HEK293 (cell line): ENCODE measurements around the gene ZNF211.

Source experiments
- CTCF ChIA-PET: fragments of 350-600 bp; formaldehyde crosslinking; extraction: SDS; loops from one replicate; lab custom pipeline; 2021; ENCODE audit warnings: antibody characterized with exemption; lab: Yijun Ruan, JAX
- POLR2A ChIA-PET: fragments of 300-600 bp; formaldehyde crosslinking; extraction: SDS; loops from one replicate; lab custom pipeline; 2020; ENCODE audit warnings: antibody characterized with exemption, inconsistent platforms; lab: Yijun Ruan, JAX
- H3K27ac ChIP-seq: fragments of 200-500 bp; sonication (Bioruptor generic); 2 replicates; pipeline ENCODE4 v1.5.1; 2014; ENCODE audit warnings: low read depth, low read length, control low read depth, inconsistent platforms; ENCODE audit errors: extremely low read depth
- H3K36me3 ChIP-seq, 2 experiments: fragments of 200-500 bp in 1 of 2; sonication (Bioruptor generic) in 1 of 2; 1 replicate in 1 of 2; 2 replicates in 1 of 2; pipeline ENCODE4 v1.5.1; 2014 to 2017; ENCODE audit warnings: inconsistent platforms in 2 of 2, low read length in 2 of 2; ENCODE audit not compliant: control insufficient read depth in 2 of 2, insufficient read depth in 1 of 2
- H3K4me1 ChIP-seq: fragments of 200-500 bp; sonication (Bioruptor generic); 2 replicates; pipeline ENCODE4 v1.5.1; 2014; ENCODE audit warnings: mild to moderate bottlenecking, low read length, inconsistent platforms; ENCODE audit not compliant: control insufficient read depth, insufficient read depth
- H3K4me3 ChIP-seq: 2 replicates; pipeline ENCODE4 v1.5.1; 2011; ENCODE audit warnings: low read depth, mild to moderate bottlenecking, control low read depth, low read length, moderate library complexity
- H3K9me3 ChIP-seq: fragments of 200-500 bp; sonication (Bioruptor generic); 2 replicates; pipeline ENCODE4 v1.5.1; 2014; ENCODE audit warnings: low read depth, low read length, inconsistent platforms; ENCODE audit not compliant: control insufficient read depth, insufficient read depth
- GLIS2 ChIP-seq: fragments of 450-650 bp; formaldehyde crosslinking; IDR thresholded peaks from 2 replicates; pipeline ENCODE4 v1.5.1; 2016; ENCODE audit warnings: missing biosample characterization, missing genetic modification characterization
- HOXC10 ChIP-seq: sonication (generic); formaldehyde crosslinking; IDR thresholded peaks from 2 replicates; pipeline ENCODE4 v1.8.1; 2023; ENCODE audit warnings: mild to moderate bottlenecking, missing genetic modification reagents
- MEIS1 ChIP-seq: sonication (generic); formaldehyde crosslinking; IDR thresholded peaks from 2 replicates; pipeline ENCODE4 v1.8.1; 2022; ENCODE audit warnings: missing genetic modification reagents, mild to moderate bottlenecking, borderline replicate concordance
- MYNN ChIP-seq: fragments of 450-650 bp; formaldehyde crosslinking; IDR thresholded peaks from 2 replicates; pipeline ENCODE4 v1.5.1; 2016; ENCODE audit warnings: missing biosample characterization, missing genetic modification characterization, borderline replicate concordance
- TCF7L2 ChIP-seq: IDR thresholded peaks from 2 replicates; pipeline ENCODE4 v1.6.1; 2011; ENCODE audit warnings: low read depth, mild to moderate bottlenecking, inconsistent platforms, low read length, moderate library complexity, borderline replicate concordance
- TRIM28 ChIP-seq: IDR thresholded peaks from 2 replicates; pipeline ENCODE4 v1.6.1; 2011; ENCODE audit warnings: low read length, control low read depth, borderline replicate concordance
- YY1 ChIP-seq: fragments of 450-650 bp; formaldehyde crosslinking; IDR thresholded peaks from 2 replicates; pipeline ENCODE4 v1.5.1; 2018; ENCODE audit warnings: missing biosample characterization, missing genetic modification characterization
- ZBTB1 ChIP-seq: fragments of 450-650 bp; formaldehyde crosslinking; IDR thresholded peaks from 2 replicates; pipeline ENCODE4 v1.5.1; 2016; ENCODE audit warnings: missing biosample characterization, missing genetic modification characterization
- ZFP69B ChIP-seq: fragments of 450-650 bp; formaldehyde crosslinking; IDR thresholded peaks from 2 replicates; pipeline ENCODE4 v1.5.1; 2016; ENCODE audit warnings: missing biosample characterization, missing genetic modification characterization
- ZNF140 ChIP-seq: fragments of 450-650 bp; formaldehyde crosslinking; IDR thresholded peaks from 2 replicates; pipeline ENCODE4 v1.5.1; 2016; ENCODE audit warnings: missing biosample characterization, missing genetic modification characterization
- ZNF211 ChIP-seq: fragments of 450-650 bp; formaldehyde crosslinking; IDR thresholded peaks from 2 replicates; pipeline ENCODE4 v1.5.1; 2016; ENCODE audit warnings: low read depth, missing biosample characterization, missing genetic modification characterization
- ZNF24 ChIP-seq: fragments of 450-650 bp; formaldehyde crosslinking; IDR thresholded peaks from 2 replicates; pipeline ENCODE4 v1.5.1; 2016; ENCODE audit warnings: missing biosample characterization, missing genetic modification characterization
- ZNF266 ChIP-seq: fragments of 450-650 bp; formaldehyde crosslinking; IDR thresholded peaks from 2 replicates; pipeline ENCODE4 v1.5.1; 2016; ENCODE audit warnings: missing biosample characterization, missing genetic modification characterization, low read depth
- ZNF473 ChIP-seq: fragments of 450-650 bp; formaldehyde crosslinking; IDR thresholded peaks from 2 replicates; pipeline ENCODE4 v1.5.1; 2017; ENCODE audit warnings: missing biosample characterization, missing genetic modification characterization
- ZNF501 ChIP-seq: fragments of 450-650 bp; formaldehyde crosslinking; IDR thresholded peaks from 2 replicates; pipeline ENCODE4 v1.5.1; 2016; ENCODE audit warnings: missing biosample characterization, missing genetic modification characterization
- ZNF514 ChIP-seq: fragments of 450-650 bp; formaldehyde crosslinking; IDR thresholded peaks from 2 replicates; pipeline ENCODE4 v1.5.1; 2016; ENCODE audit warnings: missing biosample characterization, missing genetic modification characterization
- ZNF561 ChIP-seq: fragments of 450-650 bp; IDR thresholded peaks from 2 replicates; pipeline ENCODE4 v1.5.1; 2018; ENCODE audit warnings: missing biosample characterization, missing genetic modification characterization, borderline replicate concordance
- ZNF600 ChIP-seq: fragments of 450-650 bp; formaldehyde crosslinking; IDR thresholded peaks from 2 replicates; pipeline ENCODE4 v1.5.1; 2016; ENCODE audit warnings: missing biosample characterization, missing genetic modification characterization
- ZNF626 ChIP-seq: fragments of 450-650 bp; sonication (Bioruptor Pico); formaldehyde crosslinking; IDR thresholded peaks from 2 replicates; pipeline ENCODE4 v1.5.1; 2018; ENCODE audit warnings: missing biosample characterization, missing genetic modification characterization, inconsistent platforms
- ZNF658 ChIP-seq: fragments of 450-650 bp; formaldehyde crosslinking; IDR thresholded peaks from 2 replicates; pipeline ENCODE4; 2016; ENCODE audit warnings: missing biosample characterization, missing genetic modification characterization
- ZNF677 ChIP-seq: fragments of 450-650 bp; IDR thresholded peaks from 2 replicates; pipeline ENCODE4 v1.5.0; 2018; ENCODE audit warnings: missing biosample characterization, mild to moderate bottlenecking, missing genetic modification characterization, moderate library complexity
- ZNF791 ChIP-seq: fragments of 450-650 bp; formaldehyde crosslinking; IDR thresholded peaks from 2 replicates; pipeline ENCODE4 v1.5.1; 2016; ENCODE audit warnings: missing biosample characterization, missing genetic modification characterization
- ZNF830 ChIP-seq: fragments of 450-650 bp; IDR thresholded peaks from 2 replicates; pipeline ENCODE4 v1.5.0; 2018; ENCODE audit warnings: missing biosample characterization, missing genetic modification characterization, low read depth, mild to moderate bottlenecking, moderate library complexity
- TF ChIP-seq, protein P1 (sequence below): fragments of 450-650 bp; formaldehyde crosslinking; IDR thresholded peaks from 2 replicates; pipeline ENCODE4 v1.5.1; 2017; ENCODE audit warnings: missing biosample characterization, missing genetic modification characterization
- TF ChIP-seq, protein P2 (sequence below): fragments of 450-650 bp; formaldehyde crosslinking; IDR thresholded peaks from 2 replicates; pipeline ENCODE4 v1.5.1; 2016; ENCODE audit warnings: missing biosample characterization, missing genetic modification characterization
- TF ChIP-seq, protein P3 (sequence below): fragments of 450-650 bp; formaldehyde crosslinking; IDR thresholded peaks from 2 replicates; pipeline ENCODE4 v1.5.1; 2016; ENCODE audit warnings: missing biosample characterization, missing genetic modification characterization

Gene ZNF211

DNA sequence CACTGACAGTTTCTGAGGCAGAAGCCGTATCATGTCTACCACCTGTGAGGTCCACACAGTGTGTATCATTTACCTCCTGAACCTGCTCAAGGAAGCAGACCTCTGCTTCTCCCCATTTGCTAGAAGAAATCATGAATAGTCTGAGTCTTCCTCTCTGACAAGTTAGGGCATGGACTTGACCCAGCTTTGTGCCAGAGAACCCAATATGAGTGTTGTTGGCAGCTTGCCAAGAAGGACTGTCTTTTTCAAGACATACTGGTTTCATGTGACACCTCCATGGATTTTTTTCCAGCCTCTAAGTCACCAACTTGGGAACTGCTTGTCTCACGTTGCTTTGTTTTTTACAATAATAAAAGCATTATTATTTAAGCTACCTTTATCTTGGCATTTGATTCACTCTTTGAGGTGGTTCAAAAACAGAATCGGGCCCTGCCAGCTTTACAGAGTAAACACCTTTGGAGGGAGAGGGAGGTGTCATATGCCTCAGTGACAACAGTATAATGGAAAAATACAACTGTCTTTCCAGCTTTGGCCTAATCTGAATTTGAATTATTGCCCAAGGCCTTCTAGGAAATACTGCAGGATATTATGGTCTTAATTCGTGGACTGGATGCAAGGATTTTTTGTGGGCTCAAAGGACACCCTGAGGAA lies 9.6 kb downstream of the ZNF211 start (continued):
- TF ChIP-seq ZNF561 (tag by site-specific recombination) (peak; percentile 29; the same call in 1 of the 2 replicates), ZNF658 (tag by site-specific recombination) (no peak), GLIS2 (tag by site-specific recombination) (no peak), ZNF677 (tag by site-specific recombination) (no peak), ZNF211 (tag by site-specific recombination) (no peak), TRIM28 (no peak), ZNF600 (tag by site-specific recombination) (no peak)

DNA sequence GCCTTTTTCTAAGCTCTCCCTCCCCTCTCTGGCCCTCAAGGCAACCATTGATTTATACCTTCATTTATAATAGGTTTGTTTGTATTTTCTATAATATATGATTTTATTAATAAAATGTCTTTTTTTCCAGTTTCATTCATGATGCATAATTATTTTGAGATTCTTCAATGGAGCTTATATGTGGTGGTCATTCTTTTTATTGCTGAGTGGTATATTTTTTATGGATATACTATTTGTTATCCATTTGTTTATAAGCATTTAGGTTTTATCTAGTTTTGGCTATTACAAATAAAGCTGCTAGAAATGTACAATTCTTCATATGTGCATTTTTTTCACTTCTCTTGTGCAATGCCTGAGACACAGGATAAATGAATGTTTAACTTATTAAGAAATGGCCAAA lies 10.8 kb downstream of the ZNF211 start:
- Histone ChIP-seq H3K9me3 (peaks cover 3% of the 10 kb centered on the region; the same call in 1 of the 2 replicates), H3K4me1 (no peaks in the 10 kb centered on the region), H3K4me3 (no peak overlapping the region), H3K27ac (no peak overlapping the region), H3K36me3 (peaks cover 32 to 45% of the 10 kb centered on the region in 2 experiments)
- CTCF ChIA-PET = interaction anchor here (0.6 to 0.7 kb wide), 2 partner anchors 226 to 1989 kb away, joined by 3 read pairs; no protein-coding TSS in a partner anchor
- POLR2A ChIA-PET = interaction anchor here (1.0 kb wide), 1 partner anchor 21 kb away, joined by 5 read pairs; no protein-coding TSS in a partner anchor
- TF ChIP-seq, protein P1, sequence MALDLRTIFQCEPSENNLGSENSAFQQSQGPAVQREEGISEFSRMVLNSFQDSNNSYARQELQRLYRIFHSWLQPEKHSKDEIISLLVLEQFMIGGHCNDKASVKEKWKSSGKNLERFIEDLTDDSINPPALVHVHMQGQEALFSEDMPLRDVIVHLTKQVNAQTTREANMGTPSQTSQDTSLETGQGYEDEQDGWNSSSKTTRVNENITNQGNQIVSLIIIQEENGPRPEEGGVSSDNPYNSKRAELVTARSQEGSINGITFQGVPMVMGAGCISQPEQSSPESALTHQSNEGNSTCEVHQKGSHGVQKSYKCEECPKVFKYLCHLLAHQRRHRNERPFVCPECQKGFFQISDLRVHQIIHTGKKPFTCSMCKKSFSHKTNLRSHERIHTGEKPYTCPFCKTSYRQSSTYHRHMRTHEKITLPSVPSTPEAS (tag by site-specific recombination) = no peak
- TF ChIP-seq MEIS1 (CRISPR knock-in tag) = no peak
- TF ChIP-seq ZBTB1 (tag by site-specific recombination) = no peak
- TF ChIP-seq ZNF140 (tag by site-specific recombination) = no peak
- TF ChIP-seq ZNF791 (tag by site-specific recombination) = no peak
- TF ChIP-seq, protein P2, sequence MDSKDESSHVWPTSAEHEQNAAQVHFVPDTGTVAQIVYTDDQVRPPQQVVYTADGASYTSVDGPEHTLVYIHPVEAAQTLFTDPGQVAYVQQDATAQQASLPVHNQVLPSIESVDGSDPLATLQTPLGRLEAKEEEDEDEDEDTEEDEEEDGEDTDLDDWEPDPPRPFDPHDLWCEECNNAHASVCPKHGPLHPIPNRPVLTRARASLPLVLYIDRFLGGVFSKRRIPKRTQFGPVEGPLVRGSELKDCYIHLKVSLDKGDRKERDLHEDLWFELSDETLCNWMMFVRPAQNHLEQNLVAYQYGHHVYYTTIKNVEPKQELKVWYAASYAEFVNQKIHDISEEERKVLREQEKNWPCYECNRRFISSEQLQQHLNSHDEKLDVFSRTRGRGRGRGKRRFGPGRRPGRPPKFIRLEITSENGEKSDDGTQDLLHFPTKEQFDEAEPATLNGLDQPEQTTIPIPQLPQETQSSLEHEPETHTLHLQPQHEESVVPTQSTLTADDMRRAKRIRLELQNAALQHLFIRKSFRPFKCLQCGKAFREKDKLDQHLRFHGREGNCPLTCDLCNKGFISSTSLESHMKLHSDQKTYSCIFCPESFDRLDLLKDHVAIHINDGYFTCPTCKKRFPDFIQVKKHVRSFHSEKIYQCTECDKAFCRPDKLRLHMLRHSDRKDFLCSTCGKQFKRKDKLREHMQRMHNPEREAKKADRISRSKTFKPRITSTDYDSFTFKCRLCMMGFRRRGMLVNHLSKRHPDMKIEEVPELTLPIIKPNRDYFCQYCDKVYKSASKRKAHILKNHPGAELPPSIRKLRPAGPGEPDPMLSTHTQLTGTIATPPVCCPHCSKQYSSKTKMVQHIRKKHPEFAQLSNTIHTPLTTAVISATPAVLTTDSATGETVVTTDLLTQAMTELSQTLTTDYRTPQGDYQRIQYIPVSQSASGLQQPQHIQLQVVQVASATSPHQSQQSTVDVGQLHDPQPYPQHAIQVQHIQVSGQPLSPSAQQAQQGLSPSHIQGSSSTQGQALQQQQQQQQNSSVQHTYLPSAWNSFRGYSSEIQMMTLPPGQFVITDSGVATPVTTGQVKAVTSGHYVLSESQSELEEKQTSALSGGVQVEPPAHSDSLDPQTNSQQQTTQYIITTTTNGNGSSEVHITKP (tag by site-specific recombination) = no peak
- no peak for TF ChIP-seq TCF7L2
- no peak for TF ChIP-seq YY1 (tag by site-specific recombination)
- no peak for TF ChIP-seq ZNF266 (tag by site-specific recombination)
- TF ChIP-seq ZFP69B = no peak
- no peak for TF ChIP-seq HOXC10 (CRISPR knock-in tag)
- TF ChIP-seq ZNF626 = no peak
- TF ChIP-seq, protein P3, sequence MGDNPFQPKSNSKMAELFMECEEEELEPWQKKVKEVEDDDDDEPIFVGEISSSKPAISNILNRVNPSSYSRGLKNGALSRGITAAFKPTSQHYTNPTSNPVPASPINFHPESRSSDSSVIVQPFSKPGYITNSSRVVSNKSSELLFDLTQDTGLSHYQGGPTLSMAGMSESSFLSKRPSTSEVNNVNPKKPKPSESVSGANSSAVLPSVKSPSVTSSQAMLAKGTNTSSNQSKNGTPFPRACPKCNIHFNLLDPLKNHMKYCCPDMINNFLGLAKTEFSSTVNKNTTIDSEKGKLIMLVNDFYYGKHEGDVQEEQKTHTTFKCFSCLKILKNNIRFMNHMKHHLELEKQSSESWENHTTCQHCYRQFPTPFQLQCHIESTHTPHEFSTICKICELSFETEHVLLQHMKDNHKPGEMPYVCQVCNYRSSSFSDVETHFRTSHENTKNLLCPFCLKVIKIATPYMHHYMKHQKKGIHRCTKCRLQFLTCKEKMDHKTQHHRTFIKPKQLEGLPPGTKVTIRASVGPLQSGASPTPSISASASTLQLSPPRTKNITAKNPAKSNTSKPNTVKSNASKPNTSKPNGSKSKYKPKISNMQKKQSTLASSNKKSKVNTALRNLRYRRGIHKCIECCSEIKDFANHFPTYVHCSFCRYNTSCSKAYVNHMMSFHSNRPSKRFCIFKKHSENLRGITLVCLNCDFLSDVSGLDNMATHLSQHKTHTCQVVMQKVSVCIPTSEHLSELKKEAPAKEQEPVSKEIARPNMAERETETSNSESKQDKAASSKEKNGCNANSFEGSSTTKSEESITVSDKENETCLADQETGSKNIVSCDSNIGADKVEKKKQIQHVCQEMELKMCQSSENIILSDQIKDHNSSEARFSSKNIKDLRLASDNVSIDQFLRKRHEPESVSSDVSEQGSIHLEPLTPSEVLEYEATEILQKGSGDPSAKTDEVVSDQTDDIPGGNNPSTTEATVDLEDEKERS (tag by site-specific recombination) = no peak
- no peak for TF ChIP-seq ZNF514 (tag by site-specific recombination)
- no peak for TF ChIP-seq ZNF501 (tag by site-specific recombination)
- TF ChIP-seq ZNF24 (tag by site-specific recombination) = no peak
- no peak for TF ChIP-seq ZNF473
- no peak for TF ChIP-seq ZNF830 (tag by site-specific recombination)
- no peak for TF ChIP-seq MYNN (tag by site-specific recombination)
